GM18858 (cell line): ENCODE data around the gene RCSD1.

Experiments
- ATAC-seq: cut with Tn5 transposase; IDR thresholded peaks from one replicate; pipeline ENCODE4 v1.9.1; 2021; ENCODE audit not compliant: unreplicated experiment

Gene RCSD1

GRCh38 chr1:167617153-167618147 is 12.6 kb upstream of the RCSD1 start:
- ATAC-seq: peak; percentile 45

GRCh38 chr1:167618366-167618765 is 11.7 kb upstream of the RCSD1 start:
- no peak for ATAC-seq

- ATAC-seq: no peak
These were observed 11.2 kb upstream of the RCSD1 start for GRCh38 chr1:167618789-167619188.

DNA sequence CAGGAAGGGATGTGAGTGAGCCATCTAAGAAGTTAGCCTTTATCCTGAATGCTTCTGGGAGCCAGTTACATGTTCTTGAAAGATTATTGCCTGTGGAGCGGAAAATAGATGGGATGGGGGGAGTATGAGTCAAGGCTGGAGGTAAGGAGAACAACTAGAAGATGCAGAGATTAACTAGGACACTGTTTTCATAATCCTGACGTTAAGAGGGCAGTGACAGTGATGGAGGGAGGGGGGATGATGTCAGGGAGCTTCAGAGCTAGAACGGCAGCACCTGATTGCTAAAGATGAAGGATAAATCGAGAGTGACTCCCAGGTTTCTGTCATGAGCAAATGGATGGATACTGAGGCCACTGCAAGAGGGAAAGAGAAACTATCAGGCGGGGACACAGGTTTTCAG is 10.0 kb upstream of the RCSD1 start:
- no peak for ATAC-seq

- ATAC-seq: no peak
These were observed 8.2 kb upstream of the RCSD1 start for GRCh38 chr1:167621780-167622313.

- ATAC-seq: no peak
These were observed 6.1 kb upstream of the RCSD1 start for GRCh38 chr1:167623951-167624350.

DNA sequence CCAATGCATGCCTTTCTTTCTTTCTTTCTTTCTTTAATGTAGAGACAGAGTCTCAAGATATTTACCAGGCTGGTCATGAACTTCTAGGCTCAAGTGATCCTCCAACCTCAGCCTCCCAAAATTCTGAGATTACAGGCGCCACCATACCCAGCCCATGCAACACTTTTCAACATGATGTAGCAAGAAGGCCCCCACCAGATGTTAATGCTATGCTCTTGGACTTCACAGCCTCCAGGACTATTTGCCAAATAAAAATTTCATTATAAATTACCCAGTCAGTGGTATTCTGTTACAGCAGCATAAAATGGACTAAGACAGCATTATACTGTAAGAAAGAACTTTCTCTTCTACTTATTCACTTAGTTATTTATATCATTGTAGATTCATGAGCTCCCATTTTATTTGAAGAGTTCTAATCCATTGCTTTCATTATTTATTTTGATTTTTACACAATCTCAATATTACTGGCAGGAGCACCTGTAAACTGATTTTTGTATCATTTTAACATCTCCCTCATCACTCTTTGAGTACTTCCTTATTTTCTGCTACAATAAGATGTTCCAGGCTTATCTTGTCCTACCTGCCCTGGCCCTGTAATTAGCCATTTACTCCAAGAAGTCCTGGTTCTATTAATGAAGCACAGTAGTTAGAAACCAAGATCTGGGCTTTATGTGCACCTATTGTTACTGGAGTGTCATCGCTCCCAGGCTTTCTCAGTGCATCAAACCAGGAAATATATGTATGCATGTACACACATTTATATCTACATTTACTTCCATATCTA is 4.8 kb upstream of the RCSD1 start:
- no peak for ATAC-seq

- ATAC-seq: no peak
These were observed 2.5 kb upstream of the RCSD1 start for GRCh38 chr1:167627615-167627864.

DNA sequence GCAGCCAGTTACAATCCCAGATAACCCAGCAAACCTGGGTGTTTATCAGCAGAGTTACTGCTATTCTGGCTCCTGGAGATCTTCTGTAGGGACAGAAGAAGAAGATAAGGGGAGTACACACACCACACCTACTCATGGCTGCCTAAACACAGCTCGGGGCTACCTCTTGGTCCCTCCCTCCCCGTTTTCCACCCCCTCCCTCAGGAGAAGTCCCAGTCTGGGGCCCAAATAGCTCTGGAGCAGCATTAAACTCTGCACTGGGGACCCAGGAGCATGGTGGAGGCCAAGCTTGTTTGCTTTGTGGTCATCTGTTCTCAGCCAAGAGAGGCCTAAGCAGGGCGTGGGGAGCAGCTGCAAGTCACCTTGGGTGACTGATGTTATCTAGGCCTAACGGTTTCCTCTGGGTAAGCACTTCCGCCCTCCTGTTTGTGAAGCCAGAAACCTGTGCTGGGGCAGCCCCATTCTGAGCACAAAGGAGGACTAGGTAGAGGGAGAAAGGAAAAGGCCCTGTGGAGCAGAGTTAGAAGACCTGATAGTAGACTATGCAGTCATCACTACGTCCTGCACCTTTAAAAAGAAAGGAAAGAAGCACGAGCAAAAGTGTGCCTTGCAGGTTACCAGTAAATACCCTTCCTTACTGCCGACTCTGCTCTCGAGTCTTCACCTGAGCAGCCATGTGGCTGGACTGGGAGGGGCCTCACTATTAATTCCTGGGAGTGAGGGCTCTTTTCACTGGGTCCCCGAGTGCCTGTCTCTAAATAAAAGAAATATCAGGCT is 2.0 kb upstream of the RCSD1 start:
- ATAC-seq: peak; percentile 53

- no peak for ATAC-seq
These were observed 1.1 kb upstream of the RCSD1 start for GRCh38 chr1:167628741-167629515.

DNA sequence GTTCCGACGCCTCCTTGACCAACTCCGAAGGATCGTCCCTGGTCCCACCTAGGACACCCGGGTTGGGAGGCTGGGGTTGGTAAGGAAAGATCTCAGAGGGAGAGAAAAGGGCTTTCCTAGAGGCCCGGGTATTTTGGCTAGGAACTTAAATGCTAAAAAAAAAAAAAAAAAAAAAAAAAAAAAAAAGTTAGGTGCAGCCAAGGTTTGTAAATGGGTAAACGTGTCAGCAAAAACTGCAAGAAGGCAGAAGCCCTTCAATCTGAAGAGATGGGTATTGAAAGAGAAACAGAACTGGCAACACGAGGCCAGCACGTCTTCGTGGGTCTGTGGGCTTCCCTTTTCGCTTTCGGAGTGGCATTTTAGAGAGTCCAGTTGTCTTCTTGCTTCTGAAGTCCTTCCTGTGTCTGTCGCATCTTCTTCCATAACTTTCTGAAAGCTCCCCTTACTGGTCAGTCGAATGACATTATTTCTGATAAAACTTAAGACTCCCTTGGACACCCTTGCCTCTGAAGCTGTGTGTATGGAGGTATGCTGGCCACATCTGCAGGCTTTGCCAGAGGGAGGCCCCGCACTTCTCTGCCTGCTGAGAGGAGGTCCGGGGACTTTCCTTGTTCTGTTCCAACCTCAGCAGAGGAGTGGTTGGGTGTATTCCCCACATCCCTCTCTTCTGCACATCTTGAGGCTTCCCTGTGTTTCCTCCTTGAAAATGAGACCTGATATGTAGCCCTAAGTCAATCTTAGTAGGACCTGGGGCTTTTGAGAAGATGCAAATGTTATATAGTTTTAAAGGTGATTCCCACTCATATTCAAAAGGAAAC is 745 bp downstream of the RCSD1 start:
- no peak for ATAC-seq

- ATAC-seq: no peak
These were observed 1.4 kb downstream of the RCSD1 start for GRCh38 chr1:167631386-167631935.

GRCh38 chr1:167631936-167632614 is 2.0 kb downstream of the RCSD1 start:
- no peak for ATAC-seq

DNA sequence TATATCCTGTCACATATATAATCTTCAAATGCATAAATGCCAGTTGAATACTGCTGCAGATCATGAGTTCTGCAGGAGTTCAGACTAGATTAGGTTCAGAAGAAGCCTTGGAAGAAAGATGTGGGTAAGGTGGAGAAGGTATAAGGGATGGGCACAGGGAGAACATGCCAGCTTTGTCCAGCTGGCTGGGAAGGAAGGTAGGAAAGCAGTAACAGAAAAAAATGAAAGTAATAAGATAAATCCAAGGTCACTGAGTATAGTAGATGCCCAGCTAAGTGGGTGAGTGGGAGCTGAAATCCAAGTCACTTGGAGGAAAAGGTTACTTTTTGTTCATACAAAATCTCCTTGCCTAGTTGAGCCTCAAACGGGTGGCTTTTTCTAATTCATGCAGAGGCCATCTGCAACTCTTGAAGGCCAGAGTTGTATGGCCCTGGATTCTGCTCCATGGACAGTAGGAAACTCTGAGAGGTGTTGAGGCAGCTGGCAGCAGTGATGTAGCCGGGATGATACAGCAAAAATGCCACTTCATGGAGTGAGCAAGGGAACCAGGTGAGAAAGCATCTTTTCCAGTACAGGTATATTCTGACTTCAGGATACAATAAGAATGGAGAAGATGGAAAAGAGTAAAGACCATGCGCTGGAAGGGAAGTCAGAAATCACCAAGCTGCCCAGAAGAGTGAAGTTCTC is 3.4 kb downstream of the RCSD1 start:
- no peak for ATAC-seq

- ATAC-seq: no peak
These were observed 4.4 kb downstream of the RCSD1 start for GRCh38 chr1:167634435-167634834.

DNA sequence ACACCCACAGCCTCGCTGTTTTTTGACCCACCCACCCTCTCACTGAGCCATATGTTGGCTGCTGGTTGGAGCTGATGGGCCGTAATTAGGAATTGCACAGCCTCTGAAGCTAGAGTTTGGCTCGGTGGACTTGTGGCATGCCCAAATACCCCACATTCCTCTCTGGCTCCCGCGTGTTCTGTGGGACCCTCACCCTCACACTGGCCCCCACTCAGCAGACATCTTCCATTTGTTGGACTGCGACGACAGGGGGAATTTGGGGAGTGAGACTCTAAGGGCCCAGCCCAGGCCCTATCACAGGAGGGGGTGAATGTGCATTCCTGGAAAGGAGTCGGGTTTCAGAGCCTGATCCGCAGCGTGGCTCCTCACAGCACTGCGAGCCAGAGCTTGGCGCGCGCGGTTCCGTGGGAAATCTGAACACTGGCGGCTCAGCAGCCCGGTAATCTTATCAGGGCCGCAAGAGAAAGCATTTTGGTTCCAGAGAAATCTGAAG is 5.2 kb downstream of the RCSD1 start:
- ATAC-seq: no peak

DNA sequence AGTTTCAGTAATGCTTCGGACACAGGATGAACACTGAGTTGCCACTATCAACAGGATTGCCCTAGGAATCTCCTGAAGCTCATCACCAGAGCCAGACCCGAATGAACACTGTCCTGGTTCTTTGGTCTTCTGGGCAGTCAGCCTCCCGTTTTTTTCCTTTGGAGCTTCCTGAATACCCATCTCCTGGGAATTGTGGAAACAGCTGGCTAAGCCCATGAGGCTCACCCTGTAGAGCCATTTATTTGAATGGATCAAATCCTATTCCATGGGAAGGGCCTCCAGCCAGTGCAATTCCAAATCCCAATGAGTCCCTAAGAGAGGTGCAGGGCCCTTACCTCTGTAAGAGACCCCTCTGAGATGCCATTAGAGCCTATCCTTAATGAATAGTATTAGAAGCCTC is 5.9 kb downstream of the RCSD1 start:
- no peak for ATAC-seq

DNA sequence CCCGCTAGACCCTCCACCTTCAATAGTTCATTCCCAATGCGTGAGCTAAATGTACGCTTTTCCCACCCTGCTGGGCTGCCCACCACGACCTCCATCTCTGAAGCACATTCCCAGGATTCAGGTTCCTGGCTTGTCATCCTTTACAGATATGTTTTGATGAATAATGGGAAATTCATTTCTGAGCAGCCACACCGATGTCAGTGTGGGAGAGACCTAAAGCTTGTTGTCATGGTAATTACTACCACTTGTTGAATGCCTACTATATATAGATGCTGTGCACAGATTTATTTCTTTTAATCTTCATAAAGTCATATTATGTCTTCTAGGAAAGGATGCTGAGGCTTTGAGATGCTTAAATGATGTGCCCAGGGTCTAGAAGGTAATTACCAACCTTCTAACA is 8.0 kb downstream of the RCSD1 start:
- no peak for ATAC-seq
